Lower leg skin (tissue), 3 donors: ENCODE measurements around the gene NR2F1.

Experiments used
- POLR2A ChIP-seq, 2 donors: fragments of 450-650 bp; IDR thresholded peaks; one replicate each; pipeline ENCODE4 v1.6.1; 2016 to 2017; ENCODE audit warnings: antibody characterized with exemption in 2 of 2, mild to moderate bottlenecking in 1 of 2, moderate library complexity in 1 of 2
- TF ChIP-seq, protein P1 (sequence below), 3 donors: fragments of 450-650 bp; IDR thresholded peaks; one replicate each; pipeline ENCODE4 v1.5.1; 2016; ENCODE audit warnings: antibody characterized with exemption in 3 of 3, mild to moderate bottlenecking in 3 of 3, moderate library complexity in 2 of 3

DNA sequence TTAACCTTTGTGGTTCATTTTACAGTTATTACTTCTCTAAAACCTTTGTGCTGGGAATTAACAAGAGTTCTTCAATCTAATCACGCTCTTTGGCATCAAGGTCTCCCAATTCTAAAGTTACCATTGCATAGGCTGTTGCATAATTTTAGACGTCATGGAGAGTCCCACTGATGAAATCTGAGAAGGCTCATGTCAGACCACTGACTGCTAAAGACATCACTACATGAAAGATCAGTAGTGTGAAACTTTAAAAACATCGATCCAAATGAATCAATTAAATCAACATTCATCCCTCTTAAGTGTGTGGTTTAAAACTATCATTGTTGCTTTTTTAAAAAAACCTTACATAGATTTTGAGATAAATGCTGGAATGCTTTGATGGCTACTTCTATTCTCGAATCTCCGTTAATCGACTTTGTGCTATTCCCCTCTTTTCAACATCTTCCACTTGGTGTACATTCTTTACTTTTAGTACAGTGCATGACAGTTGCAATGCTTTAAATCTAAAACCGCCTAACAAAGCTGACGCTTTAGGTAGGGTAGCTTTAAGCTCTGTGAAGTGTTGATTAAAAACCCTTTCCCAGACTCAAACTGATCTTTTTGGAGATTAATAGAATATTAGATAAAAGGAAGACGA, 33.6 kb downstream of the NR2F1 start:
- TF ChIP-seq, protein P1, sequence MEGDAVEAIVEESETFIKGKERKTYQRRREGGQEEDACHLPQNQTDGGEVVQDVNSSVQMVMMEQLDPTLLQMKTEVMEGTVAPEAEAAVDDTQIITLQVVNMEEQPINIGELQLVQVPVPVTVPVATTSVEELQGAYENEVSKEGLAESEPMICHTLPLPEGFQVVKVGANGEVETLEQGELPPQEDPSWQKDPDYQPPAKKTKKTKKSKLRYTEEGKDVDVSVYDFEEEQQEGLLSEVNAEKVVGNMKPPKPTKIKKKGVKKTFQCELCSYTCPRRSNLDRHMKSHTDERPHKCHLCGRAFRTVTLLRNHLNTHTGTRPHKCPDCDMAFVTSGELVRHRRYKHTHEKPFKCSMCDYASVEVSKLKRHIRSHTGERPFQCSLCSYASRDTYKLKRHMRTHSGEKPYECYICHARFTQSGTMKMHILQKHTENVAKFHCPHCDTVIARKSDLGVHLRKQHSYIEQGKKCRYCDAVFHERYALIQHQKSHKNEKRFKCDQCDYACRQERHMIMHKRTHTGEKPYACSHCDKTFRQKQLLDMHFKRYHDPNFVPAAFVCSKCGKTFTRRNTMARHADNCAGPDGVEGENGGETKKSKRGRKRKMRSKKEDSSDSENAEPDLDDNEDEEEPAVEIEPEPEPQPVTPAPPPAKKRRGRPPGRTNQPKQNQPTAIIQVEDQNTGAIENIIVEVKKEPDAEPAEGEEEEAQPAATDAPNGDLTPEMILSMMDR (IDR thresholded peaks at IDR 0.05): no peak
- no peak for TF ChIP-seq POLR2A (IDR thresholded peaks at IDR 0.05)
